Measurements from ENCODE around the gene PEX5L. TPM values are rescaled to one million over a fixed set of nuclear protein-coding genes. Genes with fewer than 3 reads are reported as not detected.
"Not testable (repeated sequence)": the region's sequence is repeated elsewhere in the genome, so short reads cannot be mapped to it uniquely, and the experiment has no call there.

PEX5L gene
- total RNA-seq, 1 donor from 2014 or later: 1.0 TPM

GRCh38 chr3:180062771-180063170 is 26.0 kb upstream of the PEX5L start:
- H3K27ac Mint-ChIP-seq: no peak overlapping the region
- no peaks in the 10 kb centered on the region for H3K36me3 Mint-ChIP-seq (ENCODE audit: insufficient read depth)
- TF ChIP-seq, protein P1, sequence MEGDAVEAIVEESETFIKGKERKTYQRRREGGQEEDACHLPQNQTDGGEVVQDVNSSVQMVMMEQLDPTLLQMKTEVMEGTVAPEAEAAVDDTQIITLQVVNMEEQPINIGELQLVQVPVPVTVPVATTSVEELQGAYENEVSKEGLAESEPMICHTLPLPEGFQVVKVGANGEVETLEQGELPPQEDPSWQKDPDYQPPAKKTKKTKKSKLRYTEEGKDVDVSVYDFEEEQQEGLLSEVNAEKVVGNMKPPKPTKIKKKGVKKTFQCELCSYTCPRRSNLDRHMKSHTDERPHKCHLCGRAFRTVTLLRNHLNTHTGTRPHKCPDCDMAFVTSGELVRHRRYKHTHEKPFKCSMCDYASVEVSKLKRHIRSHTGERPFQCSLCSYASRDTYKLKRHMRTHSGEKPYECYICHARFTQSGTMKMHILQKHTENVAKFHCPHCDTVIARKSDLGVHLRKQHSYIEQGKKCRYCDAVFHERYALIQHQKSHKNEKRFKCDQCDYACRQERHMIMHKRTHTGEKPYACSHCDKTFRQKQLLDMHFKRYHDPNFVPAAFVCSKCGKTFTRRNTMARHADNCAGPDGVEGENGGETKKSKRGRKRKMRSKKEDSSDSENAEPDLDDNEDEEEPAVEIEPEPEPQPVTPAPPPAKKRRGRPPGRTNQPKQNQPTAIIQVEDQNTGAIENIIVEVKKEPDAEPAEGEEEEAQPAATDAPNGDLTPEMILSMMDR (IDR thresholded peaks at IDR 0.05; ENCODE audit: unreplicated experiment): no peak
- H3K4me1 Mint-ChIP-seq (ENCODE audit: low read depth): no peaks in the 10 kb centered on the region
- H3K4me3 Mint-ChIP-seq (ENCODE audit: low read depth): no peak overlapping the region
- no peaks in the 10 kb centered on the region for H3K27me3 Mint-ChIP-seq
- DNase-seq (ENCODE audit: low spot score, unreplicated experiment): no peak
- no peaks in the 10 kb centered on the region for H3K9me3 Mint-ChIP-seq (ENCODE audit: low read depth)

- no peak for DNase-seq (ENCODE audit: low spot score, unreplicated experiment)
- H3K9me3 Mint-ChIP-seq (ENCODE audit: low read depth): no peaks in the 10 kb centered on the region
- H3K36me3 Mint-ChIP-seq (ENCODE audit: insufficient read depth): no peaks in the 10 kb centered on the region
- H3K4me1 Mint-ChIP-seq (ENCODE audit: low read depth): no peaks in the 10 kb centered on the region
- TF ChIP-seq, protein P1 (IDR thresholded peaks at IDR 0.05; ENCODE audit: unreplicated experiment): no peak
- no peaks in the 10 kb centered on the region for H3K27me3 Mint-ChIP-seq
- no peak overlapping the region for H3K4me3 Mint-ChIP-seq (ENCODE audit: low read depth)
- H3K27ac Mint-ChIP-seq: no peak overlapping the region
Measured at GRCh38 chr3:180059356-180059755, 22.6 kb upstream of the PEX5L start.

DNA sequence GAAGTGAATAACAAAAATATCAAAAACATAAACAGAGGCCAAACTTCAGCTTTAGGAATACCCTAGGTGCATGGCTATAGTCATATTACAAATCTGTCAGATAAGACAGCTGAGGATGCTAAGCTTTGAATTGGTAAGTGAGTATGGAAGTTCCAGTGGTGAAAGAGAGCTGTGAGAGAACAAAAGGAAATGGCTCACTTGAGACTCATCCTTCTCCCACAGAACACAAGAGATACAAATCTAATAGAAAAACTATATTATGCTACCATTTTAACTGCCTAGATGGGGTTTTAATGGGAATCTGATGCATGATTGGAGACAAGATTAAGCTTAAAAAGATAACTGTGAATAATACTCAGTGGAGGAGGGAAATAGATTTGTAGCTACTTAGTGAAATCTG is 21.5 kb upstream of the PEX5L start:
- Mint-ChIP-seq H3K36me3 (ENCODE audit: insufficient read depth) (no peaks in the 10 kb centered on the region), H3K27me3 (no peaks in the 10 kb centered on the region), H3K4me3 (ENCODE audit: low read depth) (no peak overlapping the region), H3K27ac (no peak overlapping the region), H3K9me3 (ENCODE audit: low read depth) (no peaks in the 10 kb centered on the region), H3K4me1 (ENCODE audit: low read depth) (no peaks in the 10 kb centered on the region)
- TF ChIP-seq, protein P1 (IDR thresholded peaks at IDR 0.05; ENCODE audit: unreplicated experiment): no peak
- DNase-seq (ENCODE audit: low spot score, unreplicated experiment): no peak

GRCh38 chr3:180055656-180056055 is 18.9 kb upstream of the PEX5L start:
- H3K4me3 Mint-ChIP-seq (ENCODE audit: low read depth); H3K36me3 Mint-ChIP-seq (ENCODE audit: insufficient read depth); DNase-seq (ENCODE audit: low spot score, unreplicated experiment); H3K27me3 Mint-ChIP-seq; H3K9me3 Mint-ChIP-seq (ENCODE audit: low read depth); H3K27ac Mint-ChIP-seq; H3K4me1 Mint-ChIP-seq (ENCODE audit: low read depth): not testable (repeated sequence)

DNA sequence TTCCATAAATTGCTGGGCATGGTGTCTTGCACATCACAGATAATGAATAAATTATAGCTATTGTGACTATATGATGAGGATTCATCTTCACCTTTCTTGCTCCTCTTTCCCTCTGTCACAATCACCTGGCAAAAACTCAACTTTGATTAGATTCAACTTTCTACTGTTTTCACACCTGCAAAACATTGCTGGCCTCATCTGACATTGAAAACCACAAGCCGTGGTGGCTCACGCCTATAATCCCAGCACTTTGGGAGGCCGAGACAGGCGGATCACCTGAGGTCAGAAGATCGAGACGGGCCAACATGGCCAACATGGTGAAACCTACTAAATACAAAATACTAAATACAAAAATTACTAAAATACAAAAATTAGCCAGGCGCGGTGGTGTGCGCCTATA is 12.7 kb upstream of the PEX5L start:
- Mint-ChIP-seq H3K27me3 (no peaks in the 10 kb centered on the region), H3K4me1 (ENCODE audit: low read depth) (no peaks in the 10 kb centered on the region), H3K9me3 (ENCODE audit: low read depth) (no peaks in the 10 kb centered on the region), H3K27ac (no peak overlapping the region), H3K36me3 (ENCODE audit: insufficient read depth) (no peaks in the 10 kb centered on the region), H3K4me3 (ENCODE audit: low read depth) (no peak overlapping the region)
- no peak for DNase-seq (ENCODE audit: low spot score, unreplicated experiment)
- TF ChIP-seq, protein P1 (IDR thresholded peaks at IDR 0.05; ENCODE audit: unreplicated experiment): no peak

- no peak for DNase-seq (ENCODE audit: low spot score, unreplicated experiment)
- no peak overlapping the region for H3K27ac Mint-ChIP-seq
- no peaks in the 10 kb centered on the region for H3K36me3 Mint-ChIP-seq (ENCODE audit: insufficient read depth)
- H3K4me1 Mint-ChIP-seq (ENCODE audit: low read depth): no peaks in the 10 kb centered on the region
- no peak overlapping the region for H3K4me3 Mint-ChIP-seq (ENCODE audit: low read depth)
- TF ChIP-seq, protein P1 (IDR thresholded peaks at IDR 0.05; ENCODE audit: unreplicated experiment): no peak
- H3K27me3 Mint-ChIP-seq: no peaks in the 10 kb centered on the region
- no peaks in the 10 kb centered on the region for H3K9me3 Mint-ChIP-seq (ENCODE audit: low read depth)
Measured at GRCh38 chr3:180048840-180049239, 12.1 kb upstream of the PEX5L start.

All from progenitor cell of endocrine pancreas (in vitro differentiated cells).